Measurements from ENCODE around the gene CLDN8. TPM values are rescaled to one million over a fixed set of nuclear protein-coding genes. Genes with fewer than 3 reads are reported as not detected.
A peak's percentile ranks its signal among the peaks of the same experiment; 100 is the strongest.

CLDN8 gene
- total RNA-seq, 3 donors from 2014 or later = 0.16 to 213 (median 39.7) TPM

DNA sequence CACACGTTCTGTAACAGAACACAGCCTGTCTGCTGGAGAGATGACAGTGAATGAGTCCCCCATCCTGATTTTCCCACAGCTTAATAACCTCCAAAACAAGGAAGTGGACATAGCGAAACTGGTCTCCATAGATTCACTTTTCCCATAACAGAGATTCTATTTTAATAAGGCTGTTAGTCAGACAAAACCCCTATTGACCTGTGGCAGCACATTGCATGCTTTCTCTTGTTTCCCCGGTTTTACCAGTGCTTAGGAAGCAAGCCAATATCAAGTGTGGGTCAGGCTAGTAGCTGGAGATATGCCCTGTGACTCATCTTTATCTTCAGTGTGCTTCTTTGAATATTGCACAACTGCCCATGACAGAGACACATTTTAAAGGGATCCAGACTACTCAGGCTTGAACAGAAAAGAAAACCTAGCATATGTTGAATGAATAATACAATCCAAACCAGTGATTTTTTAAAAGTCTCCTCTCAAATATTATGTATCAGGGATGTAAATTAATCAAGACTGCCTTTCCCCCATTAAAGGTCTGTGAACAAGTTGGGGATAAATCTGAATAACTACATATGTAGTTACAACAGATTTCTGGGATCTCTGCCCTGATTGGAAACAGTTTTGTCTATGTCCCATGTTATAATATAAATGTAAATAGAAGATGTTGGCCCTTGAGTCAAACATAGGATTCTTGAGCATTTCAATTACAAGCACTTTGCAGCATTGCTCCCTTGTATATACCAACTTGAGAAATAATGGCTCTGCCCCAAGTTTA is 11.9 kb upstream of the CLDN8 start:
- peaks cover 10 to 13% of the 10 kb centered on the region in 2 donors for H3K4me1 ChIP-seq
- peak overlapping the region in 1 of 3 donors; percentile 39 for H3K4me3 ChIP-seq
- TF ChIP-seq POLR2AphosphoS5 (IDR thresholded peaks at IDR 0.05) (peak in 2 of 3 donors; percentile 86 to 87), CTCF (IDR thresholded peaks at IDR 0.05) (no peak), POLR2A (IDR thresholded peaks at IDR 0.05) (no peak)
- no peaks in the 10 kb centered on the region for H3K27me3 ChIP-seq
- H3K36me3 ChIP-seq = no peaks in the 10 kb centered on the region
- H3K9me3 ChIP-seq = no peaks in the 10 kb centered on the region
- intact Hi-C loops (cut with DNase I; ENCODE audit: low total_unique reads) = no loop called here
- peak overlapping the region; percentile 84 to 91 for H3K27ac ChIP-seq
- peak in 1 of 2 donors; percentile 82 for DNase-seq (ENCODE audit: low spot score in 2 of 2)

- TF ChIP-seq POLR2AphosphoS5 (IDR thresholded peaks at IDR 0.05) (no peak), POLR2A (IDR thresholded peaks at IDR 0.05) (no peak), CTCF (IDR thresholded peaks at IDR 0.05) (no peak)
- Histone ChIP-seq H3K4me1 (peaks cover 10 to 13% of the 10 kb centered on the region in 2 donors), H3K36me3 (no peaks in the 10 kb centered on the region), H3K27ac (peak overlapping the region; percentile 84 to 91), H3K4me3 (peak overlapping the region in 1 of 3 donors; percentile 39), H3K9me3 (no peaks in the 10 kb centered on the region), H3K27me3 (no peaks in the 10 kb centered on the region)
- DNase-seq (ENCODE audit: low spot score in 2 of 2) = no peak
- intact Hi-C loops (cut with DNase I; ENCODE audit: low total_unique reads) = no loop called here
These were observed 11.2 kb upstream of the CLDN8 start for GRCh38 chr21:30227128-30227527.

DNA sequence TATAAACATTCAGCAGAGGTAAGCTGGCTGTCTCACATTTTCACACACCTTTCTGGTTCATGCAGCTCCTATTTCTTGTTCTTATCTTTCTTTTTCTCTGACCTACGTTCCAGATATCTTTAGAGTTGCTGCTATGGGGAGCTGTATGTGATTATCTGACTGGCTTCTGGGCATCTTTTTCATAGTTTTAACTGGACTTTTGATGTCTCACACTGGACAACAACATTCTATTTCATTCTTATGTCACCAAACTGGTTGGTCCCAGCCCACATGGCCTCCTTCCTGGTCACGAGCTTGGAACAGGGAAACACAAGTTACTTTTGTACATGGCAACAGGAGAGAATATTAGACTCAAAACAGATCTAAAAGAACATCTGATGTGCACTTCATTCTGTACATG is 7.7 kb upstream of the CLDN8 start:
- TF ChIP-seq POLR2A (IDR thresholded peaks at IDR 0.05) (no peak), POLR2AphosphoS5 (IDR thresholded peaks at IDR 0.05) (no peak), CTCF (IDR thresholded peaks at IDR 0.05) (no peak)
- peak in 1 of 2 donors; percentile 57 for DNase-seq (ENCODE audit: low spot score in 2 of 2)

DNA sequence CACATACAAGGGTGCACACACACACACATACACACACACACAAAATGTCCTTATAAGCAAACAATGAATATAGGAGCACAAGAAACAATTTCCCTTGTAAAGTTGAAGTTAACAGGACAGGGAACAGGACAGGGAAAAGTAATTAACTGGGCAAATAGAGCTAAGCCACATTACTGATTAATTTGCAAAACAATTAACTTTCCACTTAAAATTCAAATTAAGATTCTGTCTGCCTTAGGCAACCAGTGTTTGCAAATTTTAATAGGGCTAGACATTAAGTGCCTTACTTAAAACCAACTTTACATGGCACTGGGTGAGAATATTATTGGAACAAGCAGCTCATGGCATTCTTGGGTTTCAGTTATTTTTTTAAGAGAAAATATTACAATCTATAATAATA is 6.8 kb upstream of the CLDN8 start:
- H3K27ac ChIP-seq = peak overlapping the region in 1 of 2 donors; percentile 78

More for the DNA sequence above, 7.7 kb upstream of the CLDN8 start:
- Histone ChIP-seq H3K36me3 (no peaks in the 10 kb centered on the region), H3K27me3 (no peaks in the 10 kb centered on the region), H3K4me3 (no peak overlapping the region), H3K27ac (peak overlapping the region; percentile 68 to 78), H3K4me1 (peaks cover 10 to 13% of the 10 kb centered on the region in 2 donors), H3K9me3 (no peaks in the 10 kb centered on the region)
- intact Hi-C loops (cut with DNase I; ENCODE audit: low total_unique reads) = no loop called here

More for the DNA sequence above, 6.8 kb upstream of the CLDN8 start:
- TF ChIP-seq POLR2AphosphoS5 (IDR thresholded peaks at IDR 0.05) (no peak), POLR2A (IDR thresholded peaks at IDR 0.05) (no peak), CTCF (IDR thresholded peaks at IDR 0.05) (no peak)
- H3K27me3 ChIP-seq = no peaks in the 10 kb centered on the region
- no peaks in the 10 kb centered on the region for H3K36me3 ChIP-seq
- no peaks in the 10 kb centered on the region for H3K9me3 ChIP-seq
- intact Hi-C loops (cut with DNase I; ENCODE audit: low total_unique reads) = no loop called here
- no peak for DNase-seq (ENCODE audit: low spot score in 2 of 2)
- H3K4me3 ChIP-seq = no peak overlapping the region
- peaks cover 5 to 7% of the 10 kb centered on the region in 2 donors for H3K4me1 ChIP-seq

Measured in breast epithelium (tissue), 4 donors.